DLD1 (cell line): Measurements from ENCODE around the gene MRPL34.

ENCODE experiments used
- in situ Hi-C: cut with HindIII; loops from 2 replicates; pipeline ENCODE4 v1.10.0; 2017; ENCODE audit warnings: low sequenced_read_pairs

MRPL34 gene

GRCh38 chr19:17327654-17328516, 22.2 kb downstream of the MRPL34 start:
- in situ Hi-C loops, result no loop called here

- in situ Hi-C loops, result no loop called here
Measured at GRCh38 chr19:17328517-17329365, 23.1 kb downstream of the MRPL34 start.

- in situ Hi-C loops, result no loop called here
Measured at GRCh38 chr19:17329366-17330261, 23.9 kb downstream of the MRPL34 start.

- in situ Hi-C loops, result no loop called here
Measured at GRCh38 chr19:17330262-17331044, 24.8 kb downstream of the MRPL34 start.

- in situ Hi-C loops, result no loop called here
Measured at GRCh38 chr19:17331045-17331558, 25.4 kb downstream of the MRPL34 start.

- in situ Hi-C loops, result no loop called here
Measured at GRCh38 chr19:17332360-17332676, 26.6 kb downstream of the MRPL34 start.

- in situ Hi-C loops, result no loop called here
Measured at GRCh38 chr19:17332677-17333581, 27.3 kb downstream of the MRPL34 start.

GRCh38 chr19:17333611-17334413, 28.1 kb downstream of the MRPL34 start:
- in situ Hi-C loops, result no loop called here

GRCh38 chr19:17334414-17335409, 29.0 kb downstream of the MRPL34 start, which contains the start of gene ANO8:
Gene ANO8, minus strand, starts transcription at chr19:17334855. Its CDS starts 185 bp downstream, at chr19:17334670.
- in situ Hi-C loops, result no loop called here

- in situ Hi-C loops, result no loop called here
Measured at GRCh38 chr19:17335575-17335974, 29.9 kb downstream of the MRPL34 start.

- in situ Hi-C loops, result no loop called here
Measured at GRCh38 chr19:17336872-17337674, 31.4 kb downstream of the MRPL34 start, which contains the start of gene GTPBP3. Gene GTPBP3, plus strand, starts transcription at chr19:17337553. Its CDS starts 59 bp downstream, at chr19:17337612.

- in situ Hi-C loops, result no loop called here
Measured at GRCh38 chr19:17337675-17338432, 32.2 kb downstream of the MRPL34 start.

- in situ Hi-C loops, result no loop called here
Measured at GRCh38 chr19:17338433-17339078, 32.9 kb downstream of the MRPL34 start.

- in situ Hi-C loops, result no loop called here
Measured at GRCh38 chr19:17339088-17339741, 33.5 kb downstream of the MRPL34 start.
